Stimulated activated memory B cell treated with anti-CD40 and anti-IgM and Interleukin-4, amounts not matched to agents 10 μg/mL and 1 μg/mL and 100 μg/mL, for 72 hours (primary cell): ENCODE measurements around the gene CHAC1.

Source experiments
- ATAC-seq: fragments of 150-1000 bp; cut with Tn5 transposase; 2 replicates; pipeline ENCODE4 v1.10.0; 2021
- H3K27ac Mint-ChIP-seq: one replicate; pipeline ENCODE4 v1.8.0; 2022; ENCODE audit warnings: mild to moderate bottlenecking, mixed read lengths
- H3K27me3 Mint-ChIP-seq: one replicate; pipeline ENCODE4 v1.8.0; 2022; ENCODE audit warnings: mixed read lengths
- H3K36me3 Mint-ChIP-seq: one replicate; pipeline ENCODE4 v1.8.0; 2022; ENCODE audit warnings: mixed read lengths
- H3K4me1 Mint-ChIP-seq: one replicate; pipeline ENCODE4 v1.8.0; 2022; ENCODE audit warnings: mixed read lengths
- H3K4me3 Mint-ChIP-seq: one replicate; pipeline ENCODE4 v1.8.0; 2022; ENCODE audit warnings: mild to moderate bottlenecking, moderate library complexity, mixed read lengths
- H3K9me3 Mint-ChIP-seq: one replicate; pipeline ENCODE4 v1.8.0; 2022; ENCODE audit warnings: mixed read lengths

CHAC1 gene

DNA sequence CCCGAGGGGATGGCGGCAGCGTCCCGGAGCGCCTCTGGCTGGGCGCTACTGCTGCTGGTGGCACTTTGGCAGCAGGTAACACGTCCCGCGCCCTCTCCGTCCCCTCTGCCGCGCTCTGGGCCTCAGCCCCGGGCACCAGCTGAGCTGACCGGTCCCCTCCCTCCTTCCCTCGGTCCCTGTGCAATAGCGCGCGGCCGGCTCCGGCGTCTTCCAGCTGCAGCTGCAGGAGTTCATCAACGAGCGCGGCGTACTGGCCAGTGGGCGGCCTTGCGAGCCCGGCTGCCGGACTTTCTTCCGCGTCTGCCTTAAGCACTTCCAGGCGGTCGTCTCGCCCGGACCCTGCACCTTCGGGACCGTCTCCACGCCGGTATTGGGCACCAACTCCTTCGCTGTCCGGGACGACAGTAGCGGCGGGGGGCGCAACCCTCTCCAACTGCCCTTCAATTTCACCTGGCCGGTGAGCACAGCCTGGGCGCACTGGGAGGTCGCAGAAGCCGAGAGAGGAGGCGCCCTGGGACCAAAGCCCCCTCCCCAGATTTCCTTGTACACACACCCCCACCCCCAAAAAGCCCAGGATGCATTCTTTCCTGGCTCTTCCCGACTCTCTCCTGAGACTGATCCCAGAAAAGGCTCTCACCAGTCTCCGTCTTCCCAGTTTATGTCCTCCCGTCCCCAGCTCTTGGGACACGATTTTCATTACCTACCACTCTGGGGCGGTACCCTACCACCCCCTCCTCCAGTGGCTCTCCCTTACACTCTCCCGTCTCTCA is 23.4 kb upstream of the CHAC1 start:
- H3K27ac Mint-ChIP-seq, result no peak overlapping the region
- peaks cover 52% of the 10 kb centered on the region for H3K4me1 Mint-ChIP-seq

DNA sequence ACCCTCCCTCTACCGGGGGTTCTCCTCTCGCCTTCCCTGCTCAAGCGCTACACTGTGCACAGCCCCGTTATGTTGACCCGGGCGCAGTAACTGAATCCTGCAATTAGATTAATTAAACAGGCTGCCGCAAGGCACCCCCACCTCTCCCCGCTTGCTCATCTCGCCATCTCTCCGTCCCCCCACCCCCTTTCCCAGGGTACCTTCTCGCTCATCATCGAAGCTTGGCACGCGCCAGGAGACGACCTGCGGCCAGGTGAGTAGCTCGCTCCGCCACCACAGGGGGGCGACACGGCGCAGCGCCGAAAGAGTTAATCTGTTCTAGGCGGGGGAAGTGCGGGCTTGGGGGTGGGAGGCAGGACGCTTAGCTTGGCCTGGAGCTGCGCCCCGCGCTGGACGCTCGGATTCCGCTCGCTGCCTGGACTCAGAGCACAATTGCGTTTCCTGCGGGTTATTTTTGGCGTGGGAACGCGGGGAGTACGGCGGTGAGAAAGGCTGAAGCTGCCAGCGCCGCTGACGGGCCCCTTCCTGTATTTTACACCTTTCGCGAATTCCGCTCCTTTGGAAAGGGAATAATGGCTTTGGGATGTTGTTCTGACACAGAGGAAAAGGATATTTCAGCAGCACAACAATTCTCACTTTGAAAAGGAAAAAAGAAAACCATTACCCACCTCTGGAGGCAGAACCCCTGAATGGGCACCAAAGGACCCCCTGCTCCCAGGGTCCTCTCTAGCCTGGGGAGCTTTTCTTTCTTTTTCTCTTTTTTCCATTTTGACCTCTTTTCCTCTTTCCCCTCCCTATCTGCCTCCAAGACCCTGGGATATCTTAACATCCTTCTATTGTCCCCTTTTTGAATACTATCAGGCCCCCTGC is 22.6 kb upstream of the CHAC1 start:
- no peaks in the 10 kb centered on the region for H3K9me3 Mint-ChIP-seq
- ATAC-seq, result no peak
- H3K4me1 Mint-ChIP-seq, result peaks cover 52% of the 10 kb centered on the region
- peak overlapping the region; percentile 75 for H3K4me3 Mint-ChIP-seq
- no peak overlapping the region for H3K27ac Mint-ChIP-seq
- H3K27me3 Mint-ChIP-seq, result peaks cover 76% of the 10 kb centered on the region
- H3K36me3 Mint-ChIP-seq, result no peaks in the 10 kb centered on the region

More for the DNA sequence above, 23.4 kb upstream of the CHAC1 start:
- no peaks in the 10 kb centered on the region for H3K9me3 Mint-ChIP-seq
- H3K4me3 Mint-ChIP-seq, result peak overlapping the region; percentile 75
- no peaks in the 10 kb centered on the region for H3K36me3 Mint-ChIP-seq
- peaks cover 84% of the 10 kb centered on the region for H3K27me3 Mint-ChIP-seq
- ATAC-seq, result no peak

DNA sequence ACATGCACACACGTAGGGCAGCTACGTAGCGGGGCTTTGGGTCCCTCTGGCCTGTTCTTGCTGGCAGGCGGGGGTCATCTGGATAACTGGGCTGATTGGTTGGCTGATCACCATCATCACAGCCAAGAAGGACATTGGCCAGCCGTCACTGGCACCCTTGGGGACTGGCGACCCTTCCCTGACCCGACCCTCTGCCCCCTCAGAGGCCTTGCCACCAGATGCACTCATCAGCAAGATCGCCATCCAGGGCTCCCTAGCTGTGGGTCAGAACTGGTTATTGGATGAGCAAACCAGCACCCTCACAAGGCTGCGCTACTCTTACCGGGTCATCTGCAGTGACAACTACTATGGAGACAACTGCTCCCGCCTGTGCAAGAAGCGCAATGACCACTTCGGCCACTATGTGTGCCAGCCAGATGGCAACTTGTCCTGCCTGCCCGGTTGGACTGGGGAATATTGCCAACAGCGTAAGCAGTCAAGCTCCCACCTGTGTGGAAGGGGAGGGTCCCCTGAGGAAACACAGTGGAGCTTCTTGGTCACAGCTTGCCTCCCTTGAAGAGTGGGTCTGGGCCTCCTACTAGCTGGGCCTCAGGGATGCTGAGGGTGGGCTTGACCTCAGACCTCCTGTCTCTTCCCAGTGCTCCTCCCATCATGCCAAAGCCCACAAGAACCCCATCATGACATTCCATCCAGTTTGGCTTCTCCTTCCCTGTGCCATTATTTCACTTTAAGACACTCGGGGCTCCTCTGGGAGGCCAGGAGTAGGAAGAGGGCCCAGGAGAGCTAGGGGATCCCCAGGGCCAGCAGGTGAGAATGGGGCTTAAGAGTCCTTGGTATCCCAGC is 21.8 kb upstream of the CHAC1 start:
- Mint-ChIP-seq H3K36me3 (no peaks in the 10 kb centered on the region), H3K4me3 (peak overlapping the region; percentile 75), H3K27me3 (peaks cover 68% of the 10 kb centered on the region), H3K4me1 (peaks cover 45% of the 10 kb centered on the region), H3K27ac (no peak overlapping the region), H3K9me3 (no peaks in the 10 kb centered on the region)
- no peak for ATAC-seq

DNA sequence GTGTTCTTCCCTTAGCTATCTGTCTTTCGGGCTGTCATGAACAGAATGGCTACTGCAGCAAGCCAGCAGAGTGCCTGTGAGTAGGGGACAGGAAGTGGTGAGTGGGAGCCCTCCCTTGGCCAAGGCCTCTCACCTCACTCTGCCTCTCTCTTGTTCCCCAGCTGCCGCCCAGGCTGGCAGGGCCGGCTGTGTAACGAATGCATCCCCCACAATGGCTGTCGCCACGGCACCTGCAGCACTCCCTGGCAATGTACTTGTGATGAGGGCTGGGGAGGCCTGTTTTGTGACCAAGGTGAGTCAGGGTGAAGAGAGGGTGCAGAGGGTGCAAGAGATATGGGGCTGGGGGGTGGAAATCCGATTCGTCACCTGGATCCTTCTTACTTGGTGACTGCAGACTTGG is 21.1 kb upstream of the CHAC1 start:
- H3K27me3 Mint-ChIP-seq, result peaks cover 61% of the 10 kb centered on the region
- no peak for ATAC-seq
- no peaks in the 10 kb centered on the region for H3K36me3 Mint-ChIP-seq
- H3K9me3 Mint-ChIP-seq, result no peaks in the 10 kb centered on the region
- no peak overlapping the region for H3K27ac Mint-ChIP-seq
- H3K4me3 Mint-ChIP-seq, result no peak overlapping the region
- H3K4me1 Mint-ChIP-seq, result peaks cover 39% of the 10 kb centered on the region

DNA sequence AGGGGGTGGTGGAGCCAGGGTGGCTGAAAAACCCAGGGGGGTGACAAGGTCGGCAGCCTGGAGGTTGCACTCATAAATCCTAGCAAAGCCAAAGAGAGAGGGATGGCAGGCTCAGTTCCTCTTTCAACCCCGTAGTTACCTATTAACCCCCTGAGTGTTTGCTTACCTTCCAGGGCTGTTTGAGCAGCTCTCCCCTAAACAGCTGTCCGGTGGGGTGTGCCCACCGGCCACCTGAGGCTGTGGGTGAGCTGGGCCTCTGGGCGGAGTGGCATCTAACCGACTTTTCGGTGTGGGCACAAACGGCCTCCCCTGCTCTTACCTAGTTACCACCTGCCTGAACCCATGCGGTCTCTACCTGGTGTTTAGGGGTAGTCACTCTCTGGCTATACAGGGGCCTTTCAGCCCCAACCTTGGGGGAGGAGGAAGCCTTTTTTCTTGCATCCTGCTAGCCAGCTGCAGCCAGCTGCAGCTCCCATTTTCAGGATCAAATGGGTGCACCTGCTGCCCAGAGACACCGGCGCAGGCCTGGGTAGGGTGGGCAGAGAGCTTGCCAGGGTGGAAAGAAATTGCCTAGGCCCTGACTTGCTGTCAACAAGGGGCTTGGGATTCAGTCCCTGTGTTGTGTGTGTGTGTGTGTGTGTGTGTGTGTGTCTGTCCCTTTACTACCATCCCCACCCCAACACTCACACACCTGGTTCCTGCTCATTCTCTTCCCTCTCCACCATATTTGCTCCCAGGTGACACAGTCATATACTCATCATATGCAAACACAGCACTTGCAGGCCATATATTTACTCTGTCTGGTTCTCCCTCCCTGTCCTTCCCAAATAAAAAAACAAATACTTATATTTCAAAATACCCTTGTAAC is 20.4 kb upstream of the CHAC1 start:
- no peak for ATAC-seq
- H3K4me3 Mint-ChIP-seq, result no peak overlapping the region
- no peak overlapping the region for H3K27ac Mint-ChIP-seq
- no peaks in the 10 kb centered on the region for H3K36me3 Mint-ChIP-seq
- peaks cover 56% of the 10 kb centered on the region for H3K27me3 Mint-ChIP-seq
- H3K9me3 Mint-ChIP-seq, result no peaks in the 10 kb centered on the region
- H3K4me1 Mint-ChIP-seq, result peaks cover 35% of the 10 kb centered on the region

DNA sequence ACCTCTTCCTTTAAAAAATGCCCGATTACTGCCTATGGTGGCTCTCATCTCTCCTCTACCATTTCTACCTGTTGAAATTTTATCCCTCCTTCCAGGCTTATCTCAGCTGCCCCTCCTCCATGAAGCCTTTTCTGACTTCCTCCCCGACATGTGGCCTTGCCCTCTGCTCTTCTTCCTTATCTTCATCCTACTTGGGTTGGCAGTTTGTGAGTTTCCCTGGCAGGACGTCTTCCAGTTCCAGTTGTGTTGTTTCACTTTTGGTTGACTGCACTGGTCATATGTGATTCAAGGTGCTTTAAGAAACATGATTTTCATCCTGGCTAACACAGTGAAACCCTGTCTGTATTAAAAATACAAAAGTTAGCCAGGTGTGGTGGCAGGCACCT is 19.8 kb upstream of the CHAC1 start:
- no peak overlapping the region for H3K4me3 Mint-ChIP-seq
- peaks cover 52% of the 10 kb centered on the region for H3K27me3 Mint-ChIP-seq
- ATAC-seq, result no peak
- H3K36me3 Mint-ChIP-seq, result no peaks in the 10 kb centered on the region
- H3K9me3 Mint-ChIP-seq, result no peaks in the 10 kb centered on the region
- H3K27ac Mint-ChIP-seq, result no peak overlapping the region
- H3K4me1 Mint-ChIP-seq, result peaks cover 32% of the 10 kb centered on the region

DNA sequence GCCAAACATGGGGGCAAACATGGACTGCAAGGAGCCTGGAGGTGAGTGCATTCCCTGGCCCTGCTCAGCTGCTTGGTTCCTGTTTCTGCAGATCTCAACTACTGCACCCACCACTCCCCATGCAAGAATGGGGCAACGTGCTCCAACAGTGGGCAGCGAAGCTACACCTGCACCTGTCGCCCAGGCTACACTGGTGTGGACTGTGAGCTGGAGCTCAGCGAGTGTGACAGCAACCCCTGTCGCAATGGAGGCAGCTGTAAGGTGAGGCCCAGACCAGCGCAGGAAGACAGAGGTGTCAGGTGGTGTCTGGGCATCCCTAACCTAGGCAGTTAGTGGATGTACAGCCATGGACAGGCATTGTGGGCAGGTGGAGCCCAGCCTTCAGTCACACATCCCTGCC is 18.8 kb upstream of the CHAC1 start:
- ATAC-seq, result no peak
- Mint-ChIP-seq H3K4me1 (peaks cover 23% of the 10 kb centered on the region), H3K27me3 (peaks cover 42% of the 10 kb centered on the region), H3K9me3 (no peaks in the 10 kb centered on the region), H3K4me3 (no peak overlapping the region), H3K27ac (no peak overlapping the region), H3K36me3 (no peaks in the 10 kb centered on the region)

DNA sequence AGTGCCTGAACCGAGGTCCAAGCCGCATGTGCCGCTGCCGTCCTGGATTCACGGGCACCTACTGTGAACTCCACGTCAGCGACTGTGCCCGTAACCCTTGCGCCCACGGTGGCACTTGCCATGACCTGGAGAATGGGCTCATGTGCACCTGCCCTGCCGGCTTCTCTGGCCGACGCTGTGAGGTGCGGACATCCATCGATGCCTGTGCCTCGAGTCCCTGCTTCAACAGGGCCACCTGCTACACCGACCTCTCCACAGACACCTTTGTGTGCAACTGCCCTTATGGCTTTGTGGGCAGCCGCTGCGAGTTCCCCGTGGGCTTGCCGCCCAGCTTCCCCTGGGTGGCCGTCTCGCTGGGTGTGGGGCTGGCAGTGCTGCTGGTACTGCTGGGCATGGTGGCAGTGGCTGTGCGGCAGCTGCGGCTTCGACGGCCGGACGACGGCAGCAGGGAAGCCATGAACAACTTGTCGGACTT is 17.0 kb upstream of the CHAC1 start:
- no peak overlapping the region for H3K4me3 Mint-ChIP-seq
- no peaks in the 10 kb centered on the region for H3K9me3 Mint-ChIP-seq
- H3K4me1 Mint-ChIP-seq, result peaks cover 19% of the 10 kb centered on the region
- no peak for ATAC-seq
- H3K36me3 Mint-ChIP-seq, result no peaks in the 10 kb centered on the region
- H3K27me3 Mint-ChIP-seq, result peaks cover 24% of the 10 kb centered on the region
- no peak overlapping the region for H3K27ac Mint-ChIP-seq

DNA sequence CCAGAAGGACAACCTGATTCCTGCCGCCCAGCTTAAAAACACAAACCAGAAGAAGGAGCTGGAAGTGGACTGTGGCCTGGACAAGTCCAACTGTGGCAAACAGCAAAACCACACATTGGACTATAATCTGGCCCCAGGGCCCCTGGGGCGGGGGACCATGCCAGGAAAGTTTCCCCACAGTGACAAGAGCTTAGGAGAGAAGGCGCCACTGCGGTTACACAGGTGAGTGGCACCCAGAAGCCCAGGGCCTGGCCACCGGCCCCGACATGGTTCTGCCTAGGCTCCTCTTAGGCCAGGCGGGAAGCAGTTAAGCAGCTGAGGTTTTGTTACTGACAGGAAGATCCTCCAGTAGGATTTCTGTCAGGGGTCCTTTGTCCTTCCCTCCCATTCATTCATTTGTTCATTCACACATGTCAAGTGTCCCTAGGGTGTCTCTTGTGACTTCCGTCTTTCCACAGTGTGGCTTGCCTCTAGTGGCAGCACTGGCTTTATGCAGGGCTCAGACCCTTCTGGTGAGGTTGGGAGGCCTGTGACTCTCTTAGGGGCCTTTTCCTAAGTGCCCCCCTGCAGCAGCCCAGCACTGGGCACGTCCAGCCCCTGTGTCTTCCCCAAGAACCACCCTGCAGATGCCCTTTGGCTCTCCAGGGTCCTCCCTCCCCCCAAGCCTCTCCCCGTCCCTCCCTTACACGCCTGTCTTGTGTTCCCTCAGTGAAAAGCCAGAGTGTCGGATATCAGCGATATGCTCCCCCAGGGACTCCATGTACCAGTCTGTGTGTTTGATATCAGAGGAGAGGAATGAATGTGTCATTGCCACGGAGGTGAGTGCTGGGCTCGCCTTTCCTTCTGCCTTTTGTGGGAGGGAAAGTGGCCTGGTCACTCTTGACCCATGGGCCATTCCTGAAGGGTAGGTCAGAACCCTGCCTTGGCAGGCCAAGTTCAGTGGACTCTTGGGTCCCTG is 16.3 kb upstream of the CHAC1 start:
- Mint-ChIP-seq H3K9me3 (no peaks in the 10 kb centered on the region), H3K27ac (no peak overlapping the region), H3K36me3 (no peaks in the 10 kb centered on the region), H3K4me3 (no peak overlapping the region), H3K4me1 (peaks cover 15% of the 10 kb centered on the region), H3K27me3 (peaks cover 17% of the 10 kb centered on the region)
- ATAC-seq, result no peak

DNA sequence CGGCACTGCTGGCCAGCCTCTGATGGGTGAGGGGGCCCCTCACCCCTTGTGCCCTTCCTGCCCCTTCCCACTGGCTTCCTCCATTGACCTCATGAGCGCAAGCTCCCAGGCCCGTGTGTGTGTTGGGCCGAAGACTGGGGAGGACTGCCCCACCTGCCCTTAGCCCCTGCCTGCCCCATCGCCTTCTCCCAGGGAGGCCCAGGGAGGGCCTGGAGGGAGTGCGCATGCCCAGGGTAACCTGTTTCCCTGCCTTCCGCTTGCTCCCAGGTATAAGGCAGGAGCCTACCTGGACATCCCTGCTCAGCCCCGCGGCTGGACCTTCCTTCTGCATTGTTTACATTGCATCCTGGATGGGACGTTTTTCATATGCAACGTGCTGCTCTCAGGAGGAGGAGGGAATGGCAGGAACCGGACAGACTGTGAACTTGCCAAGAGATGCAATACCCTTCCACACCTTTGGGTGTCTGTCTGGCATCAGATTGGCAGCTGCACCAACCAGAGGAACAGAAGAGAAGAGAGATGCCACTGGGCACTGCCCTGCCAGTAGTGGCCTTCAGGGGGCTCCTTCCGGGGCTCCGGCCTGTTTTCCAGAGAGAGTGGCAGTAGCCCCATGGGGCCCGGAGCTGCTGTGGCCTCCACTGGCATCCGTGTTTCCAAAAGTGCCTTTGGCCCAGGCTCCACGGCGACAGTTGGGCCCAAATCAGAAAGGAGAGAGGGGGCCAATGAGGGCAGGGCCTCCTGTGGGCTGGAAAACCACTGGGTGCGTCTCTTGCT is 15.3 kb upstream of the CHAC1 start:
- H3K4me1 Mint-ChIP-seq, result peaks cover 20% of the 10 kb centered on the region
- no peak overlapping the region for H3K4me3 Mint-ChIP-seq
- no peaks in the 10 kb centered on the region for H3K9me3 Mint-ChIP-seq
- no peaks in the 10 kb centered on the region for H3K36me3 Mint-ChIP-seq
- H3K27me3 Mint-ChIP-seq, result peaks cover 9% of the 10 kb centered on the region
- ATAC-seq, result no peak
- H3K27ac Mint-ChIP-seq, result no peak overlapping the region

DNA sequence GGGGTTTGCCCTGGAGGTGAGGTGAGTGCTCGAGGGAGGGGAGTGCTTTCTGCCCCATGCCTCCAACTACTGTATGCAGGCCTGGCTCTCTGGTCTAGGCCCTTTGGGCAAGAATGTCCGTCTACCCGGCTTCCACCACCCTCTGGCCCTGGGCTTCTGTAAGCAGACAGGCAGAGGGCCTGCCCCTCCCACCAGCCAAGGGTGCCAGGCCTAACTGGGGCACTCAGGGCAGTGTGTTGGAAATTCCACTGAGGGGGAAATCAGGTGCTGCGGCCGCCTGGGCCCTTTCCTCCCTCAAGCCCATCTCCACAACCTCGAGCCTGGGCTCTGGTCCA is 14.8 kb upstream of the CHAC1 start:
- Mint-ChIP-seq H3K9me3 (no peaks in the 10 kb centered on the region), H3K4me3 (no peak overlapping the region)
- ATAC-seq, result no peak

DNA sequence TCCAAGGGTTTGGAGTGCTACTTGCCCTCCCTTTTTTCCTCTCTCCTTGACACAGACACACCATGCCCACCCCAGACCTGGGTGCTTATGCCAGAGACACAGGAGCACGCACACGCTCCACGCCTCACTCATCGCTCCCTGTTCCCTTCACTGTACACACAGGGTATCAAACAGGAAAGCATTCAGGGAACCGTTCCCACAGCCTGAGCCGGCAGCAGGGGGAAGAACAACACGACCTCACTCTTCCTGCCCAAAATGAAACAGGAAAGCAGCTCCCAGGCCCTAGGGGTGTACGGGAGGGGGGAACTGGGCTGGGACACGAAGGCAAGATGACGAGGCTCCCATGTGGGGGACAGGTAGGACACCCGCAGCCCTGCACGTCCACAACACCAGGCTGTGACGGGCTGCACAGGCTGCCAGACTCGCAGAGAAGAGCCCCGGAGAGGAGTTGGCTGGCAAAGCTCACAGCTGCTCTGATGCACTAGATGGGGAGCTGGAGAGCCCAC is 12.9 kb upstream of the CHAC1 start:
- Mint-ChIP-seq H3K27ac (peak overlapping the region; percentile 53), H3K4me1 (peaks cover 23% of the 10 kb centered on the region), H3K36me3 (no peaks in the 10 kb centered on the region), H3K9me3 (no peaks in the 10 kb centered on the region), H3K27me3 (no peaks in the 10 kb centered on the region), H3K4me3 (peak overlapping the region; percentile 2)
- ATAC-seq, result no peak

More for the DNA sequence above, 14.8 kb upstream of the CHAC1 start:
- H3K36me3 Mint-ChIP-seq, result no peaks in the 10 kb centered on the region
- H3K27me3 Mint-ChIP-seq, result peaks cover 4% of the 10 kb centered on the region
- H3K4me1 Mint-ChIP-seq, result peaks cover 23% of the 10 kb centered on the region
- peak overlapping the region; percentile 4 for H3K27ac Mint-ChIP-seq

DNA sequence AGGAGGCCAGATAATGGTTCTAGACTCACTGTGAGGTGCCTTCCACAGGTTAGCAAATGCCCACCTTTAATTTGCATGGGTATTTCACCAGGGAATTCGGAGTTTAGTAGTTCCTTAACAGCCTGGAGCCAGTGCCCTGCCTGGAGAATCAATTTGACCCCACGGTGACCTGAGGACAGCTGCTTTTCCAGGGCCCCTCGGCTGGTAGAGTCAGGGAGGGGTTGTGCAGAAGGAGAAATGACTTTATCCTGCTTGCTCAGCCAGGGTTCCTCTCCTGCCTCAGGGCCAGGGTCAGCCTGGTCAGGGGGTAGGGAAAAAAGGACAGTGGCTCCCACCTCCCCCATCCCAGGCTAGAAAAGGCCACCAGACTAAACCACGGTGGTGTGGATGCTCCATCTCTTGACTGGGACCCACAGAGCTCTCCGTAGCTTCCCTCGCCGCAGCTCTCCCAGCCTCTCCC is 12.2 kb upstream of the CHAC1 start:
- H3K4me1 Mint-ChIP-seq, result peaks cover 23% of the 10 kb centered on the region
- peak overlapping the region; percentile 60 for H3K4me3 Mint-ChIP-seq
- ATAC-seq, result no peak
- H3K36me3 Mint-ChIP-seq, result no peaks in the 10 kb centered on the region
- peak overlapping the region; percentile 63 for H3K27ac Mint-ChIP-seq
- H3K27me3 Mint-ChIP-seq, result no peaks in the 10 kb centered on the region
- no peaks in the 10 kb centered on the region for H3K9me3 Mint-ChIP-seq
